IMR-90 (cell line): ENCODE data around the gene MBNL3. TPM values are rescaled to one million over a fixed set of nuclear protein-coding genes. Genes with fewer than 3 reads are reported as not detected.

Source experiments
- ATAC-seq: fragments of 200-7000 bp; cut with Tn5 transposase; 2 replicates; pipeline ENCODE4 v1.9.1; 2020; ENCODE audit warnings: low read depth, mild to moderate bottlenecking, moderate library complexity
- BruUV-seq: library from RNA; stranded (reverse); fragments of 400-500 nt; replicated peaks from 2 replicates; lab custom pipeline; 2021; lab: Mats Ljungman, UMichigan
- CTCF ChIA-PET: fragments of 300-600 bp; formaldehyde crosslinking; extraction: SDS; loops from one replicate; lab custom pipeline; 2021; ENCODE audit warnings: antibody characterized with exemption; lab: Yijun Ruan, JAX
- POLR2A ChIA-PET: fragments of 300-600 bp; sonication (Branson Sonifier 250); formaldehyde crosslinking; loops from one replicate; lab custom pipeline; 2022; ENCODE audit warnings: antibody characterized with exemption; ENCODE audit not compliant: unreplicated experiment; lab: Charles Lee
- DNase-seq: peaks from one replicate; pipeline ENCODE4 v3.0.0; 2013
- H2AFZ ChIP-seq: replicated peaks from 2 replicates; pipeline ENCODE3; 2013; ENCODE audit warnings: low read length, mild to moderate bottlenecking; ENCODE audit not compliant: poor library complexity
- H2AK5ac ChIP-seq: 2 replicates; pipeline ENCODE4 v1.6.1; 2013; ENCODE audit warnings: low read depth, low read length, inconsistent platforms
- H2AK9ac ChIP-seq: replicated peaks from 2 replicates; pipeline ENCODE3; 2013; ENCODE audit warnings: mild to moderate bottlenecking, low read depth, low read length, moderate library complexity; ENCODE audit not compliant: poor library complexity
- H2BK120ac ChIP-seq: 2 replicates; pipeline ENCODE4 v1.6.1; 2013; ENCODE audit warnings: low read depth, low read length, inconsistent platforms
- H2BK15ac ChIP-seq: 3 replicates; pipeline ENCODE4 v1.6.1; 2013; ENCODE audit warnings: low read depth, low read length, inconsistent platforms
- H2BK20ac ChIP-seq: 2 replicates; pipeline ENCODE4 v1.6.1; 2013; ENCODE audit warnings: low read depth, mild to moderate bottlenecking, inconsistent platforms, low read length, moderate library complexity
- H2BK5ac ChIP-seq: 2 replicates; pipeline ENCODE4 v1.6.1; 2013; ENCODE audit warnings: mild to moderate bottlenecking, low read depth, low read length, inconsistent platforms; ENCODE audit not compliant: poor library complexity, severe bottlenecking
- H3K14ac ChIP-seq: replicated peaks from 2 replicates; pipeline ENCODE4 v1.6.1; 2013; ENCODE audit warnings: low read depth, low read length, inconsistent platforms
- H3K18ac ChIP-seq: 2 replicates; pipeline ENCODE4 v1.6.1; 2013; ENCODE audit warnings: low read depth, low read length, control low read depth
- H3K23ac ChIP-seq: 2 replicates; pipeline ENCODE4 v1.6.1; 2013; ENCODE audit warnings: low read depth, low read length, inconsistent platforms
- H3K27ac ChIP-seq: 2 replicates; pipeline ENCODE4 v1.5.1; 2013; ENCODE audit warnings: mild to moderate bottlenecking, control low read depth, low read length; ENCODE audit not compliant: insufficient read depth
- H3K27me3 ChIP-seq: 2 replicates; pipeline ENCODE4 v1.6.1; 2013; ENCODE audit warnings: low read length; ENCODE audit not compliant: control insufficient read depth, insufficient read depth
- H3K36me3 ChIP-seq: 2 replicates; pipeline ENCODE4 v1.6.1; 2013; ENCODE audit warnings: low read length, mixed read lengths; ENCODE audit not compliant: control insufficient read depth, insufficient read depth
- H3K4ac ChIP-seq: 2 replicates; pipeline ENCODE4 v1.6.1; 2013; ENCODE audit warnings: low read depth, low read length, inconsistent platforms
- H3K4me1 ChIP-seq: 2 replicates; pipeline ENCODE4 v1.6.1; 2013; ENCODE audit warnings: low read length, mixed read lengths; ENCODE audit not compliant: control insufficient read depth, insufficient read depth
- H3K4me2 ChIP-seq: 2 replicates; pipeline ENCODE4 v1.6.1; 2013; ENCODE audit warnings: low read depth, mild to moderate bottlenecking, control low read depth, low read length, moderate library complexity
- H3K4me3 ChIP-seq: 2 replicates; pipeline ENCODE4 v1.5.1; 2013; ENCODE audit warnings: low read depth, mild to moderate bottlenecking, control low read depth, low read length, moderate library complexity; ENCODE audit not compliant: insufficient read depth
- H3K56ac ChIP-seq: 2 replicates; pipeline ENCODE4 v1.6.1; 2013; ENCODE audit warnings: low read length, inconsistent platforms; ENCODE audit not compliant: insufficient read depth; ENCODE audit errors: extremely low read depth
- H3K79me1 ChIP-seq, 2 experiments: 2 replicates each; pipeline ENCODE4 v1.6.1; 2013; ENCODE audit warnings: low read length in 2 of 2, inconsistent platforms in 1 of 2, low read depth in 1 of 2
- H3K9ac ChIP-seq: 2 replicates; pipeline ENCODE4 v1.6.1; 2013; ENCODE audit warnings: low read depth, low read length, control low read depth
- H3K9me1 ChIP-seq: 2 replicates; pipeline ENCODE4 v1.6.1; 2013; ENCODE audit warnings: low read length, inconsistent platforms; ENCODE audit not compliant: insufficient read depth
- H3K9me3 ChIP-seq: 2 replicates; pipeline ENCODE4 v1.6.1; 2013; ENCODE audit warnings: low read length; ENCODE audit not compliant: control insufficient read depth, insufficient read depth
- H4K20me1 ChIP-seq: 2 replicates; pipeline ENCODE4 v1.6.1; 2013; ENCODE audit warnings: low read length, inconsistent platforms; ENCODE audit not compliant: insufficient read depth
- H4K5ac ChIP-seq: 2 replicates; pipeline ENCODE4 v1.6.1; 2013; ENCODE audit warnings: mild to moderate bottlenecking, low read depth, low read length, control low read depth
- H4K8ac ChIP-seq, 2 experiments: 2 replicates each; pipeline ENCODE4 v1.6.1; 2013; ENCODE audit warnings: low read depth in 2 of 2, low read length in 2 of 2, control low read depth in 1 of 2, inconsistent platforms in 1 of 2
- H4K91ac ChIP-seq: 2 replicates; pipeline ENCODE4 v1.6.1; 2013; ENCODE audit warnings: low read depth, low read length, inconsistent platforms; ENCODE audit not compliant: insufficient read depth
- BHLHE40 ChIP-seq: fragments of 150-350 bp; IDR thresholded peaks from 2 replicates; pipeline ENCODE4 v1.6.1; 2016; ENCODE audit warnings: mild to moderate bottlenecking, low read depth, low read length
- CEBPB ChIP-seq: IDR thresholded peaks from 2 replicates; pipeline ENCODE4 v1.6.1; 2012; ENCODE audit warnings: low read depth, low read length, improper control_type of control experiment
- CHD1 ChIP-seq: IDR thresholded peaks from 2 replicates; pipeline ENCODE4 v1.6.1; 2012; ENCODE audit warnings: low read depth, low read length, improper control_type of control experiment
- CTCF ChIP-seq: conservative IDR thresholded peaks from 2 replicates; pipeline ENCODE4 v1.5.1; 2012; ENCODE audit warnings: mild to moderate bottlenecking, low read depth, low read length, improper control_type of control experiment
- ELK1 ChIP-seq: fragments of 150-350 bp; IDR thresholded peaks from 2 replicates; pipeline ENCODE4 v1.6.1; 2016; ENCODE audit warnings: low read depth, mild to moderate bottlenecking, low read length, moderate library complexity, borderline replicate concordance
- FOS ChIP-seq: fragments of 150-350 bp; IDR thresholded peaks from 2 replicates; pipeline ENCODE4 v1.6.1; 2016; ENCODE audit warnings: low read depth, low read length
- MAFK ChIP-seq: IDR thresholded peaks from 2 replicates; pipeline ENCODE4 v1.6.1; 2012; ENCODE audit warnings: low read depth, low read length, improper control_type of control experiment
- MAZ ChIP-seq: IDR thresholded peaks from 2 replicates; pipeline ENCODE4 v1.6.1; 2012; ENCODE audit warnings: low read depth, mild to moderate bottlenecking, low read length, improper control_type of control experiment, moderate library complexity, borderline replicate concordance
- MXI1 ChIP-seq: IDR thresholded peaks from 2 replicates; pipeline ENCODE4 v1.6.1; 2012; ENCODE audit warnings: low read depth, mild to moderate bottlenecking, low read length, moderate library complexity, borderline replicate concordance
- NFE2L2 ChIP-seq: fragments of 150-350 bp; IDR thresholded peaks from 2 replicates; pipeline ENCODE4 v1.6.1; 2016; ENCODE audit warnings: low read depth, mild to moderate bottlenecking, low read length
- POLR2A ChIP-seq: IDR thresholded peaks from 2 replicates; pipeline ENCODE4 v1.6.1; 2012; ENCODE audit warnings: mild to moderate bottlenecking, low read depth, low read length
- RAD21 ChIP-seq: IDR thresholded peaks from 2 replicates; pipeline ENCODE4 v1.6.1; 2012; ENCODE audit warnings: low read length, improper control_type of control experiment
- RCOR1 ChIP-seq: IDR thresholded peaks from 2 replicates; pipeline ENCODE4 v1.6.1; 2012; ENCODE audit warnings: mild to moderate bottlenecking, low read length, improper control_type of control experiment; ENCODE audit not compliant: insufficient replicate concordance
- RFX5 ChIP-seq: IDR thresholded peaks from 2 replicates; pipeline ENCODE4 v1.8.0; 2012; ENCODE audit warnings: low read depth, mild to moderate bottlenecking, low read length, moderate library complexity
- SMC3 ChIP-seq: fragments of 150-350 bp; IDR thresholded peaks from 2 replicates; pipeline ENCODE4 v1.6.1; 2016; ENCODE audit warnings: low read depth, mild to moderate bottlenecking, antibody characterized with exemption, low read length, moderate library complexity
- USF2 ChIP-seq: fragments of 150-350 bp; IDR thresholded peaks from 2 replicates; pipeline ENCODE4 v1.6.1; 2017; ENCODE audit warnings: mild to moderate bottlenecking, antibody characterized with exemption, low read length, low read depth
- WGBS, 2 experiments: methylation state at CpG; one replicate each; pipeline versions ENCODE4 v1.1.5 to v1.1.7; 2013; ENCODE audit warnings: missing lambda C conversion rate in 2 of 2; ENCODE audit not compliant: insufficient read length in 1 of 2; ENCODE audit errors: extremely low coverage in 2 of 2; 5-methylcytosine and 5-hydroxymethylcytosine counted together
- dilution Hi-C: fragments of 300-500 bp; cut with HindIII; formaldehyde crosslinking; loops from one replicate; pipeline ENCODE4 v1.14.3; 2018; ENCODE audit warnings: low sequenced_read_pairs; ENCODE audit not compliant: unreplicated experiment
- in situ Hi-C: fragments of 300-500 bp; cut with MboI; formaldehyde crosslinking; loops from 3 replicates; pipeline ENCODE4 v1.14.3; 2019; ENCODE audit warnings: low sequenced_read_pairs, inconsistent platforms, mixed read lengths
- intact Hi-C: fragments of 100-400 bp; cut with micrococcal nuclease; formaldehyde crosslinking; loops from 2 replicates; pipeline ENCODE4 v1.10.0; 2022
- polyA plus RNA-seq, 3 experiments: library from polyadenylated mRNA; depleted of rRNA; stranded (reverse); fragments of >200 nt; gene quantifications; 2 replicates each; pipeline ENCODE4 v1.2.3, GENCODE V29; 2012; ENCODE audit warnings: low replicate concordance in 1 of 3
- total RNA-seq: library from RNA; depleted of rRNA; stranded (reverse); fragments of >200 nt; gene quantifications from 2 replicates; pipeline ENCODE4 v1.2.3, GENCODE V29; 2012

Gene MBNL3
- total and polyA plus RNA-seq, 2 of the 4 experiments (the other 2 are of a cell fraction): 0.32 to 1.1 TPM

GRCh38 chrX:132470179-132470578 lies 18.7 kb downstream of the MBNL3 start:
- H3K79me1 ChIP-seq: no peaks in the 10 kb centered on the region
- dilution Hi-C loops (no loop called here), intact Hi-C loops (no loop called here), in situ Hi-C loops (no loop called here)
- H4K5ac ChIP-seq: no peak overlapping the region
- no peak overlapping the region for H2BK15ac ChIP-seq
- H3K18ac ChIP-seq: no peak overlapping the region
- POLR2A ChIA-PET: no interaction called here
- no peak overlapping the region for H3K23ac ChIP-seq
- H2BK5ac ChIP-seq: no peak overlapping the region
- no peak overlapping the region for H2AK9ac ChIP-seq
- CTCF ChIA-PET: no interaction called here
- WGBS, 2 experiments: no CpG with 5 or more reads among the region's 1 CpG
- H3K4me2 ChIP-seq: no peak overlapping the region
- no peaks in the 10 kb centered on the region for H3K27me3 ChIP-seq
- H3K9ac ChIP-seq: no peak overlapping the region
- no peak overlapping the region for H4K91ac ChIP-seq
- no peaks in the 10 kb centered on the region for H3K9me1 ChIP-seq
- no peak overlapping the region for H2BK20ac ChIP-seq
- no TSS peak for BruUV-seq
- no peaks in the 10 kb centered on the region for H3K36me3 ChIP-seq
- no peak overlapping the region for H4K8ac ChIP-seq
- H3K27ac ChIP-seq: no peak overlapping the region
- no peaks in the 10 kb centered on the region for H4K20me1 ChIP-seq
- no peak overlapping the region for H2AFZ ChIP-seq
- no peak overlapping the region for H3K14ac ChIP-seq
- H3K4me1 ChIP-seq: no peaks in the 10 kb centered on the region
- no peak for DNase-seq
- ATAC-seq: no peak
- H2BK120ac ChIP-seq: no peak overlapping the region
- no peak overlapping the region for H3K4me3 ChIP-seq
- no peak overlapping the region for H3K4ac ChIP-seq
- H2AK5ac ChIP-seq: no peak overlapping the region
- H3K9me3 ChIP-seq: no peaks in the 10 kb centered on the region
- H3K56ac ChIP-seq: no peak overlapping the region
- no peak for TF ChIP-seq NFE2L2
- TF ChIP-seq BHLHE40: no peak
- TF ChIP-seq CTCF: no peak
- no peak for TF ChIP-seq POLR2A
- no peak for TF ChIP-seq SMC3
- no peak for TF ChIP-seq CEBPB
- no peak for TF ChIP-seq ELK1
- no peak for TF ChIP-seq RCOR1
- no peak for TF ChIP-seq MAZ
- TF ChIP-seq FOS: no peak
- no peak for TF ChIP-seq RAD21
- TF ChIP-seq USF2: no peak
- no peak for TF ChIP-seq MXI1
- TF ChIP-seq RFX5: no peak
- TF ChIP-seq CHD1: no peak
- no peak for TF ChIP-seq MAFK
